Measurements from ENCODE around the gene GJA5.

The GJA5 gene

DNA sequence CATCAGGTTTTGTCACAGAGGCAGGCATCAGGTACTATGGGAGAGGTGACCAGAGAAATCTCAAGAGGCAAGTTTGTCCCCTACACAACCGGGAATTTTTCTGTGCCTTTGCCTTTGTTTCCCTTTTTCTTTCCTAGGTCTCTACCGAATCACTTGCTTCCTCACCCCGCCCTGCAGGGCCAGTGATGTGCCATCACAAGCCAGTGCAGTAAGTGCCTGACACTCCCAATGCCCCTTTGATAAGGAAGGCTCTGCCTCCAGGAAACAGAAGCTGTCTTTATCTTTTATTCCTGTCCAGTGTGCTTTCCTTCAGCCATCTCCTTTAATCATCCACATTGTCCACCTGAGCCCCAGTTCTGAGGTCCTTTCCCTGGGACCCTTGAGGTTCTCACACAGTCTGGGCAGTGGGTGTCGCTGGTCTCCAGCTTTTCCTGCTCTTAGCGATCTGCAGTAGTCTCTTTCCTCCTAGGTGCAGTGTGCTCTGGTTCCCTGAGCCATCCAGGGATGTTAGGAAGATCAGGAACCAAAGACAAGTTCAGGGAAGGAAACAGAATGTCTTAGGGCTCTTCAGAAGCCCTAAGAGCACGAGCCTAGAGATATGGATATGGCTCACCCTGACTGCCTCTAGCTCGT, 36.6 kb downstream of the GJA5 start:
- TF ChIP-seq NFRKB (IDR thresholded peaks at IDR 0.05) (no peak), BHLHE40 (IDR thresholded peaks at IDR 0.05; ENCODE audit: borderline replicate concordance) (no peak), LEF1 (IDR thresholded peaks at IDR 0.05; ENCODE audit: borderline replicate concordance) (no peak), FOXK2 (IDR thresholded peaks at IDR 0.05) (no peak), FOXA1 (IDR thresholded peaks at IDR 0.05) (no peak), HDGF (IDR thresholded peaks at IDR 0.05; ENCODE audit: borderline replicate concordance) (no peak), SUZ12 (IDR thresholded peaks at IDR 0.05) (no peak), ZNF384 (IDR thresholded peaks at IDR 0.05) (no peak), FOXM1 (IDR thresholded peaks at IDR 0.05; ENCODE audit: borderline replicate concordance) (no peak), CTBP1 (IDR thresholded peaks at IDR 0.05; ENCODE audit: borderline replicate concordance) (no peak), TARDBP (IDR thresholded peaks at IDR 0.05) (no peak), ARNT (IDR thresholded peaks at IDR 0.05) (no peak), ELF4 (IDR thresholded peaks at IDR 0.05) (no peak), L3MBTL2 (conservative IDR thresholded peaks at IDR 0.05) (no peak), SP1 (IDR thresholded peaks at IDR 0.05) (no peak)
- TF ChIP-seq, protein P1, sequence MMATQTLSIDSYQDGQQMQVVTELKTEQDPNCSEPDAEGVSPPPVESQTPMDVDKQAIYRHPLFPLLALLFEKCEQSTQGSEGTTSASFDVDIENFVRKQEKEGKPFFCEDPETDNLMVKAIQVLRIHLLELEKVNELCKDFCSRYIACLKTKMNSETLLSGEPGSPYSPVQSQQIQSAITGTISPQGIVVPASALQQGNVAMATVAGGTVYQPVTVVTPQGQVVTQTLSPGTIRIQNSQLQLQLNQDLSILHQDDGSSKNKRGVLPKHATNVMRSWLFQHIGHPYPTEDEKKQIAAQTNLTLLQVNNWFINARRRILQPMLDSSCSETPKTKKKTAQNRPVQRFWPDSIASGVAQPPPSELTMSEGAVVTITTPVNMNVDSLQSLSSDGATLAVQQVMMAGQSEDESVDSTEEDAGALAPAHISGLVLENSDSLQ (IDR thresholded peaks at IDR 0.05): no peak
- DNase-seq (ENCODE audit: extremely low spot score): peak; percentile 72
- ChIA-PET CTCF (interaction anchor here (1.1 to 5.4 kb wide), 2 partner anchors 9 to 169 kb away, joined by 3 to 32 read pairs; no protein-coding TSS in a partner anchor), POLR2A (no interaction called here)

- TF ChIP-seq FOXA1 (IDR thresholded peaks at IDR 0.05): no peak
- TF ChIP-seq CTBP1 (IDR thresholded peaks at IDR 0.05; ENCODE audit: borderline replicate concordance): no peak
- TF ChIP-seq ZNF384 (IDR thresholded peaks at IDR 0.05): no peak
- TF ChIP-seq FOXK2 (IDR thresholded peaks at IDR 0.05): no peak
- no peak for TF ChIP-seq SP1 (IDR thresholded peaks at IDR 0.05)
- no peak for TF ChIP-seq FOXM1 (IDR thresholded peaks at IDR 0.05; ENCODE audit: borderline replicate concordance)
- no peak for TF ChIP-seq ELF4 (IDR thresholded peaks at IDR 0.05)
- no peak for TF ChIP-seq LEF1 (IDR thresholded peaks at IDR 0.05; ENCODE audit: borderline replicate concordance)
- no peak for TF ChIP-seq SUZ12 (IDR thresholded peaks at IDR 0.05)
- ChIA-PET CTCF (interaction anchor here (5.4 kb wide), 1 partner anchor 171 kb away, joined by 32 read pairs; no protein-coding TSS in a partner anchor), POLR2A (no interaction called here)
- no peak for DNase-seq (ENCODE audit: extremely low spot score)
These were observed 38.3 kb downstream of the GJA5 start for GRCh38 chr1:147722124-147722523.

DNA sequence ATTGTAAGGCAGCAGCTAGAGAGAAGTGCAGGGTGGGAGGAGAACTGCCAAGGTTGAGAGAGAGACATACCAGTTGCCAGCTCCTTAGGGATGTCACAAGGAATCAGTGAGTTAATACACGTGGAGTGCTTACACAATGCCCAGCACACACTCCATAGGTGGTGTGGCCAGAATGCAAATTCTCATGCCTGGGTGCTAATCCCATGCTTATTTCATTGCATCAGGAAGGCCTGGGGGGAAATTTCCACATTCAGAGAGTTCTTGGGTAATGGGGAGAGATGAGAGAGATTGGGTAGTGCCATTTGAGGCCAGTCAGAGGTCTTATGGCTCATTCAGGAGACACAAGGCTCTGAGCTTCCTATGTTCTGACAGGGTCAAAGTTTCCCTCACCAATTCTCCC, 38.7 kb downstream of the GJA5 start:
- DNase-seq (ENCODE audit: extremely low spot score): no peak
- ChIA-PET CTCF (interaction anchor here (0.9 to 5.4 kb wide), 2 partner anchors 167 to 171 kb away, joined by 3 to 32 read pairs; no protein-coding TSS in a partner anchor), POLR2A (no interaction called here)
- no peak for TF ChIP-seq SUZ12 (IDR thresholded peaks at IDR 0.05)
- TF ChIP-seq TARDBP (IDR thresholded peaks at IDR 0.05): no peak
- TF ChIP-seq FOXM1 (IDR thresholded peaks at IDR 0.05; ENCODE audit: borderline replicate concordance): no peak
- TF ChIP-seq ZNF384 (IDR thresholded peaks at IDR 0.05): no peak
- TF ChIP-seq, protein P1 (IDR thresholded peaks at IDR 0.05): no peak
- TF ChIP-seq BHLHE40 (IDR thresholded peaks at IDR 0.05; ENCODE audit: borderline replicate concordance): no peak
- TF ChIP-seq CTBP1 (IDR thresholded peaks at IDR 0.05; ENCODE audit: borderline replicate concordance): no peak
- TF ChIP-seq SP1 (IDR thresholded peaks at IDR 0.05): no peak

- TF ChIP-seq FOXM1 (IDR thresholded peaks at IDR 0.05; ENCODE audit: borderline replicate concordance): no peak
- CTCF ChIA-PET: interaction anchor here (5.4 kb wide), 1 partner anchor 172 kb away, joined by 32 read pairs; no protein-coding TSS in a partner anchor
- DNase-seq (ENCODE audit: extremely low spot score): no peak
These were observed 39.8 kb downstream of the GJA5 start for GRCh38 chr1:147720557-147720956.

GRCh38 chr1:147719711-147720225, 40.6 kb downstream of the GJA5 start:
- ChIA-PET CTCF (no interaction called here), POLR2A (interaction anchor here (1.5 kb wide), 1 partner anchor 49 kb away, joined by 6 read pairs; the partner anchor contains the start of gene ACP6)
- DNase-seq (ENCODE audit: extremely low spot score): no peak
- TF ChIP-seq ZNF384 (IDR thresholded peaks at IDR 0.05): no peak

More at GRCh38 chr1:147720557-147720956, 39.8 kb downstream of the GJA5 start:
- POLR2A ChIA-PET: no interaction called here

- ChIA-PET CTCF (interaction anchor here (0.7 kb wide), 1 partner anchor 176 kb away, joined by 3 read pairs; no protein-coding TSS in a partner anchor), POLR2A (interaction anchor here (1.5 kb wide), 1 partner anchor 49 kb away, joined by 6 read pairs; the partner anchor contains the start of gene ACP6)
- TF ChIP-seq SUZ12 (IDR thresholded peaks at IDR 0.05) (no peak), FOXK2 (IDR thresholded peaks at IDR 0.05) (no peak), TARDBP (IDR thresholded peaks at IDR 0.05) (no peak), L3MBTL2 (conservative IDR thresholded peaks at IDR 0.05) (no peak), BHLHE40 (IDR thresholded peaks at IDR 0.05; ENCODE audit: borderline replicate concordance) (no peak), NFRKB (IDR thresholded peaks at IDR 0.05) (no peak), ZNF384 (IDR thresholded peaks at IDR 0.05) (no peak), FOXM1 (IDR thresholded peaks at IDR 0.05; ENCODE audit: borderline replicate concordance) (no peak), FOXA1 (IDR thresholded peaks at IDR 0.05) (no peak), LEF1 (IDR thresholded peaks at IDR 0.05; ENCODE audit: borderline replicate concordance) (no peak), SP1 (IDR thresholded peaks at IDR 0.05) (no peak), ELF4 (IDR thresholded peaks at IDR 0.05) (no peak), ARNT (IDR thresholded peaks at IDR 0.05) (no peak), CTBP1 (IDR thresholded peaks at IDR 0.05; ENCODE audit: borderline replicate concordance) (no peak), HDGF (IDR thresholded peaks at IDR 0.05; ENCODE audit: borderline replicate concordance) (no peak)
- TF ChIP-seq, protein P1 (IDR thresholded peaks at IDR 0.05): no peak
- no peak for DNase-seq (ENCODE audit: extremely low spot score)
These were observed 41.2 kb downstream of the GJA5 start for GRCh38 chr1:147719029-147719698.

All from HEK293T (cell line).